ENCODE measurements around the gene SULT1C3.
"Not testable (repeated sequence)": the region's sequence is repeated elsewhere in the genome, so short reads cannot be mapped to it uniquely, and the experiment has no call there.

Gene SULT1C3

GRCh38 chr2:108253106-108253505, 13.3 kb downstream of the SULT1C3 start:
- no peak for DNase-seq

GRCh38 chr2:108257757-108258331, 18.1 kb downstream of the SULT1C3 start:
- DNase-seq: no peak

- no peak for DNase-seq
Measured at GRCh38 chr2:108260773-108261172, 21.0 kb downstream of the SULT1C3 start.

- DNase-seq: no peak
Measured at GRCh38 chr2:108262036-108262435, 22.3 kb downstream of the SULT1C3 start.

GRCh38 chr2:108263401-108263800, 23.6 kb downstream of the SULT1C3 start:
- DNase-seq: no peak

- DNase-seq: no peak
Measured at GRCh38 chr2:108266218-108266617, 26.4 kb downstream of the SULT1C3 start.

GRCh38 chr2:108267101-108267500, 27.3 kb downstream of the SULT1C3 start:
- no peak for DNase-seq

- no peak for DNase-seq
Measured at GRCh38 chr2:108268001-108268400, 28.2 kb downstream of the SULT1C3 start.

GRCh38 chr2:108270346-108270745, 30.6 kb downstream of the SULT1C3 start:
- DNase-seq: no peak

- DNase-seq: no peak
Measured at GRCh38 chr2:108270768-108271506, 31.2 kb downstream of the SULT1C3 start.

- DNase-seq: no peak
Measured at GRCh38 chr2:108271691-108272253, 32.0 kb downstream of the SULT1C3 start.

GRCh38 chr2:108278631-108279030, 38.9 kb downstream of the SULT1C3 start:
- no peak for DNase-seq

- DNase-seq: no peak
Measured at GRCh38 chr2:108279468-108279867, 39.7 kb downstream of the SULT1C3 start.

GRCh38 chr2:108280466-108280865, 40.7 kb downstream of the SULT1C3 start:
- DNase-seq: no peak

- not testable (repeated sequence) for DNase-seq
Measured at GRCh38 chr2:108284566-108284965, 44.8 kb downstream of the SULT1C3 start.

- no peak for DNase-seq
Measured at GRCh38 chr2:108285616-108286015, 45.8 kb downstream of the SULT1C3 start.

- no peak for DNase-seq
Measured at GRCh38 chr2:108287169-108287568, 47.4 kb downstream of the SULT1C3 start.

- peak; percentile 4 for DNase-seq
Measured at GRCh38 chr2:108288534-108289106, 48.9 kb downstream of the SULT1C3 start, which contains the start of gene SULT1C2. TSS of gene SULT1C2 (plus strand) at chr2:108288895. CDS start at chr2:108293668, 4,773 bp downstream.

- no peak for DNase-seq
Measured at GRCh38 chr2:108293850-108294249, 54.1 kb downstream of the SULT1C3 start.

GRCh38 chr2:108297436-108298141, 57.8 kb downstream of the SULT1C3 start:
- no peak for DNase-seq

- DNase-seq: no peak
Measured at GRCh38 chr2:108301558-108301957, 61.8 kb downstream of the SULT1C3 start.

- DNase-seq: no peak
Measured at GRCh38 chr2:108304975-108305374, 65.2 kb downstream of the SULT1C3 start.

GRCh38 chr2:108305901-108306300, 66.1 kb downstream of the SULT1C3 start:
- DNase-seq: no peak

All from NCI-H2171 (cell line).